Stimulated activated CD4-positive, alpha-beta T cell treated with anti-CD3 and anti-CD28 coated beads, Interleukin-1b, Interleukin-23, amount 100 ng/mL, for 1 hour (primary cell): ENCODE results near the gene ITPKB.

Experiments
- DNase-seq, 2 donors: peaks; one replicate each; pipeline ENCODE4 v3.0.0-alpha.2; 2020; ENCODE audit warnings: low read depth in 2 of 2

Gene ITPKB

GRCh38 chr1:226704169-226704937 lies 34.7 kb downstream of the ITPKB start:
- DNase-seq = no peak

- peak; percentile 55 to 66 for DNase-seq
These were observed 35.9 kb downstream of the ITPKB start for GRCh38 chr1:226702957-226703831.

GRCh38 chr1:226702318-226702956 lies 36.6 kb downstream of the ITPKB start:
- DNase-seq = no peak

GRCh38 chr1:226700861-226701260 lies 38.2 kb downstream of the ITPKB start:
- no peak for DNase-seq

GRCh38 chr1:226699166-226699565 lies 39.9 kb downstream of the ITPKB start:
- no peak for DNase-seq

- no peak for DNase-seq
These were observed 40.4 kb downstream of the ITPKB start for GRCh38 chr1:226698659-226699058.

- no peak for DNase-seq
These were observed 41.0 kb downstream of the ITPKB start for GRCh38 chr1:226697929-226698544.

GRCh38 chr1:226697151-226697928 lies 41.7 kb downstream of the ITPKB start:
- no peak for DNase-seq

- DNase-seq = no peak
These were observed 42.5 kb downstream of the ITPKB start for GRCh38 chr1:226696547-226696946.

- no peak for DNase-seq
These were observed 43.7 kb downstream of the ITPKB start for GRCh38 chr1:226695335-226695900.

GRCh38 chr1:226692823-226693222 lies 46.3 kb downstream of the ITPKB start:
- no peak for DNase-seq

- DNase-seq = no peak
These were observed 46.9 kb downstream of the ITPKB start for GRCh38 chr1:226692051-226692792.

- no peak for DNase-seq
These were observed 47.8 kb downstream of the ITPKB start for GRCh38 chr1:226691247-226691646.

GRCh38 chr1:226690460-226690982 lies 48.6 kb downstream of the ITPKB start:
- no peak for DNase-seq

GRCh38 chr1:226688808-226689207 lies 50.3 kb downstream of the ITPKB start:
- no peak for DNase-seq

- no peak for DNase-seq
These were observed 50.9 kb downstream of the ITPKB start for GRCh38 chr1:226688056-226688748.

GRCh38 chr1:226687426-226687825 lies 51.7 kb downstream of the ITPKB start:
- DNase-seq = no peak

GRCh38 chr1:226686440-226687425 lies 52.3 kb downstream of the ITPKB start:
- DNase-seq = no peak
